WTC11 (cell line): ENCODE results near the gene TMEM178A. TPM values are rescaled to one million over a fixed set of nuclear protein-coding genes. Genes with fewer than 3 reads are reported as not detected.

Source experiments
- ATAC-seq: fragments of 200-7000 bp; cut with Tn5 transposase; 2 replicates; pipeline ENCODE4 v1.10.0; 2021; ENCODE audit warnings: mild to moderate bottlenecking, moderate library complexity
- CTCF ChIA-PET: fragments of 300-600 bp; sonication (Branson Sonifier 250); formaldehyde crosslinking; loops from one replicate; lab custom pipeline; 2021; ENCODE audit warnings: antibody characterized with exemption; lab: Charles Lee
- POLR2A ChIA-PET: fragments of 350-600 bp; sonication (Branson Sonifier 250); formaldehyde crosslinking; loops from one replicate; lab custom pipeline; 2021; ENCODE audit warnings: antibody characterized with exemption; lab: Charles Lee
- DNase-seq: peaks from one replicate; pipeline ENCODE4 v3.0.0; 2021; ENCODE audit warnings: low spot score
- H3K27ac Mint-ChIP-seq: 2 replicates; pipeline ENCODE4 v1.8.0; 2021; ENCODE audit warnings: mixed read lengths
- H3K27me3 Mint-ChIP-seq: 2 replicates; pipeline ENCODE4 v1.8.0; 2021; ENCODE audit warnings: low read depth, mild to moderate bottlenecking, moderate library complexity, mixed read lengths
- H3K36me3 Mint-ChIP-seq: 2 replicates; pipeline ENCODE4 v1.8.0; 2021; ENCODE audit warnings: mixed read lengths
- H3K4me1 Mint-ChIP-seq: 2 replicates; pipeline ENCODE4 v1.8.0; 2022; ENCODE audit warnings: mixed read lengths
- H3K4me3 Mint-ChIP-seq: 2 replicates; pipeline ENCODE4 v1.8.0; 2021; ENCODE audit warnings: mild to moderate bottlenecking, moderate library complexity, mixed read lengths
- H3K9me3 Mint-ChIP-seq: 2 replicates; pipeline ENCODE4 v1.8.0; 2021; ENCODE audit warnings: mixed read lengths
- ATF1 ChIP-seq: sonication (generic); formaldehyde crosslinking; IDR thresholded peaks from 2 replicates; pipeline ENCODE4 v1.8.1; 2023; ENCODE audit warnings: mild to moderate bottlenecking, moderate library complexity, missing genetic modification reagents
- ELF4 ChIP-seq: sonication (generic); formaldehyde crosslinking; IDR thresholded peaks from 2 replicates; pipeline ENCODE4 v1.8.1; 2022; ENCODE audit warnings: low read depth, mild to moderate bottlenecking, moderate library complexity, missing genetic modification reagents
- GTF2I ChIP-seq: fragments of 250-450 bp; sonication (Bioruptor Pico); conservative IDR thresholded peaks from 2 replicates; pipeline ENCODE4 v1.4.0; 2021; ENCODE audit warnings: mild to moderate bottlenecking
- IRF2 ChIP-seq: sonication (generic); formaldehyde crosslinking; IDR thresholded peaks from 2 replicates; pipeline ENCODE4 v1.8.0; 2022; ENCODE audit warnings: low read depth, missing genetic modification reagents, borderline replicate concordance
- NFE2L1 ChIP-seq: sonication (generic); formaldehyde crosslinking; IDR thresholded peaks from 2 replicates; pipeline ENCODE4 v1.8.1; 2023; ENCODE audit warnings: missing genetic modification reagents
- NR3C1 ChIP-seq: sonication (generic); formaldehyde crosslinking; conservative IDR thresholded peaks from 2 replicates; pipeline ENCODE4 v1.8.1; 2023; ENCODE audit warnings: low read depth, mild to moderate bottlenecking, missing genetic modification reagents
- RELA ChIP-seq: sonication (generic); formaldehyde crosslinking; IDR thresholded peaks from 2 replicates; pipeline ENCODE4 v1.8.1; 2022; ENCODE audit warnings: missing genetic modification reagents, mild to moderate bottlenecking, borderline replicate concordance
- SMAD4 ChIP-seq: sonication (generic); formaldehyde crosslinking; IDR thresholded peaks from 2 replicates; pipeline ENCODE4 v1.8.0; 2022; ENCODE audit warnings: mild to moderate bottlenecking, missing genetic modification reagents
- SP1 ChIP-seq: sonication (generic); formaldehyde crosslinking; conservative IDR thresholded peaks from 2 replicates; pipeline ENCODE4 v1.8.1; 2022; ENCODE audit warnings: missing genetic modification reagents
- ZNF121 ChIP-seq: sonication (generic); formaldehyde crosslinking; IDR thresholded peaks from 2 replicates; pipeline ENCODE4 v1.8.0; 2023; ENCODE audit warnings: missing genetic modification reagents
- ZNF219 ChIP-seq: sonication (generic); formaldehyde crosslinking; IDR thresholded peaks from 2 replicates; pipeline ENCODE4 v1.8.0; 2023; ENCODE audit warnings: missing genetic modification reagents, mild to moderate bottlenecking, borderline replicate concordance
- ZNF423 ChIP-seq: fragments of 250-450 bp; sonication (Bioruptor Pico); IDR thresholded peaks from 2 replicates; pipeline ENCODE4 v2.1.2; 2022; ENCODE audit warnings: mild to moderate bottlenecking, moderate library complexity
- ZNF671 ChIP-seq: fragments of 250-450 bp; sonication (Bioruptor Pico); IDR thresholded peaks from 2 replicates; pipeline ENCODE4 v1.8.0; 2021; ENCODE audit warnings: mild to moderate bottlenecking
- total RNA-seq: library from RNA; stranded (reverse); gene quantifications from 3 replicates; pipeline ENCODE4 v1.2.3, GENCODE V29; 2021
- TF ChIP-seq, protein P1 (sequence below): sonication (generic); formaldehyde crosslinking; conservative IDR thresholded peaks from 2 replicates; pipeline ENCODE4 v1.8.1; 2022; ENCODE audit warnings: mild to moderate bottlenecking, missing genetic modification reagents
- TF ChIP-seq, protein P2 (sequence below): sonication (generic); formaldehyde crosslinking; IDR thresholded peaks from 2 replicates; pipeline ENCODE4 v1.8.0; 2022; ENCODE audit warnings: mild to moderate bottlenecking, missing genetic modification reagents
- TF ChIP-seq, protein P3 (sequence below): sonication (generic); formaldehyde crosslinking; IDR thresholded peaks from 2 replicates; pipeline ENCODE4 v1.8.0; 2023; ENCODE audit warnings: missing genetic modification reagents, mild to moderate bottlenecking, borderline replicate concordance
- TF ChIP-seq, protein P4 (sequence below): sonication (generic); formaldehyde crosslinking; IDR thresholded peaks from 2 replicates; pipeline ENCODE4 v1.8.1; 2023; ENCODE audit warnings: mild to moderate bottlenecking, missing genetic modification reagents, borderline replicate concordance
- TF ChIP-seq, protein P5 (sequence below): sonication (generic); formaldehyde crosslinking; IDR thresholded peaks from 2 replicates; pipeline ENCODE4 v1.8.0; 2022; ENCODE audit warnings: mild to moderate bottlenecking, missing genetic modification reagents
- TF ChIP-seq, protein P6 (sequence below): sonication (generic); formaldehyde crosslinking; IDR thresholded peaks from 2 replicates; pipeline ENCODE4 v1.8.1; 2023; ENCODE audit warnings: mild to moderate bottlenecking, missing genetic modification reagents

Gene TMEM178A
- total RNA-seq, 1 experiment from 2014 or later: 14.5 TPM

DNA sequence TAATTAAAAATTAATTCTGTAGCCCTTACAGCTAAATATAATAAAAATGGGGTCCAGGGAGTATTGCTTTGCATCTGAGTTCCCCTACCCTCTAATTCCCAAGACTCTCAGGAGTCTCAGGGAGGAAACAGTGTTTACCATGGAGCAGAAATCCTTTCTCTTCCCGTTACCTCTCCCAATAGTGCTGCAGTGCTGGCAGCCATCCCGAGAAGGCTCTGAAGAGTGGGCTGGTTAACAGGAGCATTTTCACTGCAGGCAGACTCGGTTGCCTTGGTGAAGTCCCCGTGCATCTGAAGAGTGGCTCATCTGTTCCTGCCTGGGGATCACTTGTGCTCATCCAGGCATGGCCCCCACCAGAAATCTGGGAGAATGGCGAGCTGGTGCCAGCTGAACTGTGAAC is 41.8 kb upstream of the TMEM178A start:
- no peak for DNase-seq
- H3K9me3 Mint-ChIP-seq: peaks cover 6% of the 10 kb centered on the region; the same call in 1 of the 2 replicates
- H3K27ac Mint-ChIP-seq: no peak overlapping the region
- H3K27me3 Mint-ChIP-seq: no peaks in the 10 kb centered on the region
- CTCF ChIA-PET: no interaction called here
- TF ChIP-seq ZNF671 (CRISPR knock-in tag) (no peak), RELA (CRISPR knock-in tag) (no peak), SP1 (CRISPR knock-in tag) (no peak), NR3C1 (no peak), ELF4 (CRISPR knock-in tag) (no peak)
- TF ChIP-seq, protein P1, sequence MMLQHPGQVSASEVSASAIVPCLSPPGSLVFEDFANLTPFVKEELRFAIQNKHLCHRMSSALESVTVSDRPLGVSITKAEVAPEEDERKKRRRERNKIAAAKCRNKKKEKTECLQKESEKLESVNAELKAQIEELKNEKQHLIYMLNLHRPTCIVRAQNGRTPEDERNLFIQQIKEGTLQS (CRISPR knock-in tag): no peak
- TF ChIP-seq, protein P2, sequence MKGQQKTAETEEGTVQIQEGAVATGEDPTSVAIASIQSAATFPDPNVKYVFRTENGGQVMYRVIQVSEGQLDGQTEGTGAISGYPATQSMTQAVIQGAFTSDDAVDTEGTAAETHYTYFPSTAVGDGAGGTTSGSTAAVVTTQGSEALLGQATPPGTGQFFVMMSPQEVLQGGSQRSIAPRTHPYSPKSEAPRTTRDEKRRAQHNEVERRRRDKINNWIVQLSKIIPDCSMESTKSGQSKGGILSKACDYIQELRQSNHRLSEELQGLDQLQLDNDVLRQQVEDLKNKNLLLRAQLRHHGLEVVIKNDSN: no peak
- TF ChIP-seq, all 79 proteins: peak for 0
- POLR2A ChIA-PET: no interaction called here
- Mint-ChIP-seq H3K4me3 (no peak overlapping the region), H3K36me3 (0 out of 2 replicates have a peak, but pooled peaks cover 5% of the 10 kb centered on the region), H3K4me1 (peaks cover 13% of the 10 kb centered on the region)
- ATAC-seq: no peak

DNA sequence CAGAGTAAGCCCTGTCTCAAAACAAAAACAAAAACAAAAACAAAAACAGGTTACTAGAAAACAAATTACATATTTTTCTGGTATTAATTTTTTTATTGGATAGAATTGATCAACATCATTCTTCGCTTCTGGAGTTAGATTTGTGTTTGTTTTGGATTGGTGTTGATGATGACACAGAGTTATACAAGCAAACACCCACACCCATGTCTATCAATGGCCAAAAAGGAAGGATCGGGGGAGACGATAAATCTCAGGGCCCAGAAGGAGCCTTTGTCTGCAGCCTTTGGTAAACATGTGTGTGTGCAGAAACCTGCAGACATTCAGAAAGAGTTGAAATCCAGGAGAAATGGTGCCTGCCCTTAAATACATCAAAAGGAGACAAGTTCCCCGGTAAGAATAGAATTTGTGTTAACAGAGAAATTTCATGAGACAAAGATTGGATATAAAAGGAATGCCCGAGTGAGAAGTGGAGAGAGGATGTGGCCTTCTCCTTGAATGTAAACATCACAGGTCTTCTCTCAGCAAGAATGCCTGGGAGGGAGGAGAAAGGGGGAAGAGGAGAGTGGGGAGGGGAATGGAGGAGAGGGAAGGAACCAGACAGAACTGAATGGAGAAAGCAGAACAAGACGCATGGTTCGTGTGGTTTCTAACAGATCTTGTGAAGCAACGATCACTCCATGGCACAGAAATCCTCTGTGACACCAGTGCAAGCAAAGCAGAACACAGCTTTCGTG is 40.4 kb upstream of the TMEM178A start:
- POLR2A ChIA-PET: no interaction called here
- Mint-ChIP-seq H3K27me3 (no peaks in the 10 kb centered on the region), H3K4me1 (peaks cover 13% of the 10 kb centered on the region), H3K4me3 (no peak overlapping the region), H3K9me3 (peaks cover 14% of the 10 kb centered on the region), H3K27ac (no peak overlapping the region), H3K36me3 (peaks cover 14% of the 10 kb centered on the region)
- ATAC-seq (peak; percentile 59), DNase-seq (no peak)
- CTCF ChIA-PET: no interaction called here
- no peak for TF ChIP-seq NFE2L1
- TF ChIP-seq, protein P3, sequence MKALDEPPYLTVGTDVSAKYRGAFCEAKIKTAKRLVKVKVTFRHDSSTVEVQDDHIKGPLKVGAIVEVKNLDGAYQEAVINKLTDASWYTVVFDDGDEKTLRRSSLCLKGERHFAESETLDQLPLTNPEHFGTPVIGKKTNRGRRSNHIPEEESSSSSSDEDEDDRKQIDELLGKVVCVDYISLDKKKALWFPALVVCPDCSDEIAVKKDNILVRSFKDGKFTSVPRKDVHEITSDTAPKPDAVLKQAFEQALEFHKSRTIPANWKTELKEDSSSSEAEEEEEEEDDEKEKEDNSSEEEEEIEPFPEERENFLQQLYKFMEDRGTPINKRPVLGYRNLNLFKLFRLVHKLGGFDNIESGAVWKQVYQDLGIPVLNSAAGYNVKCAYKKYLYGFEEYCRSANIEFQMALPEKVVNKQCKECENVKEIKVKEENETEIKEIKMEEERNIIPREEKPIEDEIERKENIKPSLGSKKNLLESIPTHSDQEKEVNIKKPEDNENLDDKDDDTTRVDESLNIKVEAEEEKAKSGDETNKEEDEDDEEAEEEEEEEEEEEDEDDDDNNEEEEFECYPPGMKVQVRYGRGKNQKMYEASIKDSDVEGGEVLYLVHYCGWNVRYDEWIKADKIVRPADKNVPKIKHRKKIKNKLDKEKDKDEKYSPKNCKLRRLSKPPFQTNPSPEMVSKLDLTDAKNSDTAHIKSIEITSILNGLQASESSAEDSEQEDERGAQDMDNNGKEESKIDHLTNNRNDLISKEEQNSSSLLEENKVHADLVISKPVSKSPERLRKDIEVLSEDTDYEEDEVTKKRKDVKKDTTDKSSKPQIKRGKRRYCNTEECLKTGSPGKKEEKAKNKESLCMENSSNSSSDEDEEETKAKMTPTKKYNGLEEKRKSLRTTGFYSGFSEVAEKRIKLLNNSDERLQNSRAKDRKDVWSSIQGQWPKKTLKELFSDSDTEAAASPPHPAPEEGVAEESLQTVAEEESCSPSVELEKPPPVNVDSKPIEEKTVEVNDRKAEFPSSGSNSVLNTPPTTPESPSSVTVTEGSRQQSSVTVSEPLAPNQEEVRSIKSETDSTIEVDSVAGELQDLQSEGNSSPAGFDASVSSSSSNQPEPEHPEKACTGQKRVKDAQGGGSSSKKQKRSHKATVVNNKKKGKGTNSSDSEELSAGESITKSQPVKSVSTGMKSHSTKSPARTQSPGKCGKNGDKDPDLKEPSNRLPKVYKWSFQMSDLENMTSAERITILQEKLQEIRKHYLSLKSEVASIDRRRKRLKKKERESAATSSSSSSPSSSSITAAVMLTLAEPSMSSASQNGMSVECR (CRISPR knock-in tag): no peak

DNA sequence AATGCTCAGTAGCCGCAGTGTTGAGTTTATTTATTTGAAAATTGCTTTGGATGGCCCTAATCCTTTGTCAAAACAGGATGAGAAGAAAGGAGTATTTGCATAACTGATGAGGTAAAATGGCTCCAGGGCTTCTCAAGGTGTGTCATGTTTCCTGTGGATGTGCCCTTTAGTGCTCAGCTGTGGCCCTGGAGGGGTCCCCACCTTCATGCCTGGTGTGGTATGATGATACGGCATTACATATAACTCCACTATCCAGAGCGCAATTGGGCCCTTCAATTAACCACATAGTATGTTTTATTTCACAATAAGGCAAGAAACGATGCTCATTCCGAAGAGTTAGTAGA is 39.8 kb upstream of the TMEM178A start:
- TF ChIP-seq, protein P4, sequence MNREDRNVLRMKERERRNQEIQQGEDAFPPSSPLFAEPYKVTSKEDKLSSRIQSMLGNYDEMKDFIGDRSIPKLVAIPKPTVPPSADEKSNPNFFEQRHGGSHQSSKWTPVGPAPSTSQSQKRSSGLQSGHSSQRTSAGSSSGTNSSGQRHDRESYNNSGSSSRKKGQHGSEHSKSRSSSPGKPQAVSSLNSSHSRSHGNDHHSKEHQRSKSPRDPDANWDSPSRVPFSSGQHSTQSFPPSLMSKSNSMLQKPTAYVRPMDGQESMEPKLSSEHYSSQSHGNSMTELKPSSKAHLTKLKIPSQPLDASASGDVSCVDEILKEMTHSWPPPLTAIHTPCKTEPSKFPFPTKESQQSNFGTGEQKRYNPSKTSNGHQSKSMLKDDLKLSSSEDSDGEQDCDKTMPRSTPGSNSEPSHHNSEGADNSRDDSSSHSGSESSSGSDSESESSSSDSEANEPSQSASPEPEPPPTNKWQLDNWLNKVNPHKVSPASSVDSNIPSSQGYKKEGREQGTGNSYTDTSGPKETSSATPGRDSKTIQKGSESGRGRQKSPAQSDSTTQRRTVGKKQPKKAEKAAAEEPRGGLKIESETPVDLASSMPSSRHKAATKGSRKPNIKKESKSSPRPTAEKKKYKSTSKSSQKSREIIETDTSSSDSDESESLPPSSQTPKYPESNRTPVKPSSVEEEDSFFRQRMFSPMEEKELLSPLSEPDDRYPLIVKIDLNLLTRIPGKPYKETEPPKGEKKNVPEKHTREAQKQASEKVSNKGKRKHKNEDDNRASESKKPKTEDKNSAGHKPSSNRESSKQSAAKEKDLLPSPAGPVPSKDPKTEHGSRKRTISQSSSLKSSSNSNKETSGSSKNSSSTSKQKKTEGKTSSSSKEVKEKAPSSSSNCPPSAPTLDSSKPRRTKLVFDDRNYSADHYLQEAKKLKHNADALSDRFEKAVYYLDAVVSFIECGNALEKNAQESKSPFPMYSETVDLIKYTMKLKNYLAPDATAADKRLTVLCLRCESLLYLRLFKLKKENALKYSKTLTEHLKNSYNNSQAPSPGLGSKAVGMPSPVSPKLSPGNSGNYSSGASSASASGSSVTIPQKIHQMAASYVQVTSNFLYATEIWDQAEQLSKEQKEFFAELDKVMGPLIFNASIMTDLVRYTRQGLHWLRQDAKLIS (CRISPR knock-in tag): no peak
- TF ChIP-seq IRF2 (CRISPR knock-in tag) (no peak), ZNF219 (CRISPR knock-in tag) (no peak), SMAD4 (CRISPR knock-in tag) (no peak), GTF2I (CRISPR knock-in tag) (no peak), ZNF121 (CRISPR knock-in tag) (no peak), ATF1 (CRISPR knock-in tag) (no peak), ZNF423 (CRISPR knock-in tag) (no peak)
- TF ChIP-seq, protein P5, sequence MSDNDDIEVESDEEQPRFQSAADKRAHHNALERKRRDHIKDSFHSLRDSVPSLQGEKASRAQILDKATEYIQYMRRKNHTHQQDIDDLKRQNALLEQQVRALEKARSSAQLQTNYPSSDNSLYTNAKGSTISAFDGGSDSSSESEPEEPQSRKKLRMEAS (CRISPR knock-in tag): no peak
- TF ChIP-seq, protein P6, sequence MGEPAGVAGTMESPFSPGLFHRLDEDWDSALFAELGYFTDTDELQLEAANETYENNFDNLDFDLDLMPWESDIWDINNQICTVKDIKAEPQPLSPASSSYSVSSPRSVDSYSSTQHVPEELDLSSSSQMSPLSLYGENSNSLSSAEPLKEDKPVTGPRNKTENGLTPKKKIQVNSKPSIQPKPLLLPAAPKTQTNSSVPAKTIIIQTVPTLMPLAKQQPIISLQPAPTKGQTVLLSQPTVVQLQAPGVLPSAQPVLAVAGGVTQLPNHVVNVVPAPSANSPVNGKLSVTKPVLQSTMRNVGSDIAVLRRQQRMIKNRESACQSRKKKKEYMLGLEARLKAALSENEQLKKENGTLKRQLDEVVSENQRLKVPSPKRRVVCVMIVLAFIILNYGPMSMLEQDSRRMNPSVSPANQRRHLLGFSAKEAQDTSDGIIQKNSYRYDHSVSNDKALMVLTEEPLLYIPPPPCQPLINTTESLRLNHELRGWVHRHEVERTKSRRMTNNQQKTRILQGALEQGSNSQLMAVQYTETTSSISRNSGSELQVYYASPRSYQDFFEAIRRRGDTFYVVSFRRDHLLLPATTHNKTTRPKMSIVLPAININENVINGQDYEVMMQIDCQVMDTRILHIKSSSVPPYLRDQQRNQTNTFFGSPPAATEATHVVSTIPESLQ (CRISPR knock-in tag): no peak
- Mint-ChIP-seq H3K4me3 (no peak overlapping the region), H3K27ac (no peak overlapping the region; the same call in 1 of the 2 replicates), H3K9me3 (peaks cover 14% of the 10 kb centered on the region), H3K4me1 (peaks cover 13% of the 10 kb centered on the region), H3K36me3 (peaks cover 14% of the 10 kb centered on the region), H3K27me3 (no peaks in the 10 kb centered on the region)
- CTCF ChIA-PET: interaction anchor here (0.6 kb wide), 1 partner anchor 32 kb away, joined by 3 read pairs; no protein-coding TSS in a partner anchor
- ATAC-seq: no peak; the same call in 1 of the 2 replicates
- DNase-seq: no peak
- POLR2A ChIA-PET: no interaction called here
